CD8-positive, alpha-beta memory T cell (primary cell): ENCODE results near the gene KCNQ2. TPM values are rescaled to one million over a fixed set of nuclear protein-coding genes. Genes with fewer than 3 reads are reported as not detected.

Source experiments
- CTCF ChIA-PET: fragments of 350-600 bp; sonication (Branson Sonifier 250); formaldehyde crosslinking; loops from one replicate; lab custom pipeline; 2021; ENCODE audit warnings: antibody characterized with exemption; lab: Charles Lee
- POLR2A ChIA-PET: fragments of 350-600 bp; sonication (Branson Sonifier 250); formaldehyde crosslinking; loops from one replicate; lab custom pipeline; 2021; ENCODE audit warnings: antibody characterized with exemption; lab: Charles Lee
- DNase-seq, 5 donors: peaks; one replicate each; pipeline versions ENCODE4 v3.0.0 to v3.0.0-alpha.2; 2020 to 2022; ENCODE audit warnings: mixed read lengths in 1 of 5
- H3K27ac ChIP-seq: one replicate; pipeline ENCODE4 v1.7.0; 2013; ENCODE audit warnings: low read depth, mild to moderate bottlenecking, low read length, moderate library complexity
- H3K27me3 ChIP-seq: 2 replicates; pipeline ENCODE4 v1.7.0; 2013; ENCODE audit warnings: low read length, mild to moderate bottlenecking; ENCODE audit not compliant: insufficient read depth, poor library complexity, severe bottlenecking
- H3K36me3 ChIP-seq: 2 replicates; pipeline ENCODE4 v1.7.0; 2013; ENCODE audit warnings: mild to moderate bottlenecking, low read length, moderate library complexity; ENCODE audit not compliant: insufficient read depth
- H3K4me1 ChIP-seq: 2 replicates; pipeline ENCODE4 v1.7.0; 2013; ENCODE audit warnings: mild to moderate bottlenecking, low read length, moderate library complexity; ENCODE audit not compliant: insufficient read depth
- H3K4me3 ChIP-seq: 2 replicates; pipeline ENCODE4 v1.7.0; 2013; ENCODE audit warnings: mild to moderate bottlenecking, low read length
- H3K9me3 ChIP-seq: 2 replicates; pipeline ENCODE4 v1.7.0; 2013; ENCODE audit warnings: mild to moderate bottlenecking, low read length
- H3K27ac Mint-ChIP-seq, 8 donors: one replicate each; pipeline ENCODE4 v1.8.0; 2020 to 2021; ENCODE audit warnings: mixed read lengths in 8 of 8, mild to moderate bottlenecking in 6 of 8, inconsistent platforms in 3 of 8, moderate library complexity in 3 of 8
- H3K27me3 Mint-ChIP-seq, 2 donors: one replicate each; pipeline ENCODE4 v1.8.0; 2020 to 2021; ENCODE audit warnings: mixed read lengths in 2 of 2, mild to moderate bottlenecking in 1 of 2, moderate library complexity in 1 of 2
- H3K36me3 Mint-ChIP-seq, 3 donors: one replicate each; pipeline ENCODE4 v1.8.0; 2020 to 2021; ENCODE audit warnings: mixed read lengths in 3 of 3, inconsistent platforms in 1 of 3, mild to moderate bottlenecking in 1 of 3
- H3K4me1 Mint-ChIP-seq, 3 donors: one replicate each; pipeline ENCODE4 v1.8.0; 2020 to 2021; ENCODE audit warnings: mixed read lengths in 3 of 3, inconsistent platforms in 1 of 3, mild to moderate bottlenecking in 1 of 3
- H3K4me3 Mint-ChIP-seq, 7 donors: one replicate each; pipeline ENCODE4 v1.8.0; 2020 to 2021; ENCODE audit warnings: mixed read lengths in 7 of 7, mild to moderate bottlenecking in 6 of 7, moderate library complexity in 4 of 7, inconsistent platforms in 2 of 7
- H3K9me3 Mint-ChIP-seq, 5 donors: one replicate each; pipeline ENCODE4 v1.8.0; 2020 to 2022; ENCODE audit warnings: mixed read lengths in 5 of 5, mild to moderate bottlenecking in 3 of 5, moderate library complexity in 2 of 5, inconsistent platforms in 1 of 5
- polyA plus RNA-seq: library from polyadenylated mRNA; unstranded; fragments of 300-500 nt; fragmentation: Illumina TruSeq; gene quantifications from one replicate; pipeline ENCODE4 v1.2.3, GENCODE V29; 2021
- total RNA-seq, 2 experiments: library from RNA; stranded (reverse); gene quantifications; one replicate each; pipeline ENCODE4 v1.2.3, GENCODE V29; 2021

KCNQ2 gene
- total and polyA plus RNA-seq, 3 experiments from 2014 or later, result not detected

DNA sequence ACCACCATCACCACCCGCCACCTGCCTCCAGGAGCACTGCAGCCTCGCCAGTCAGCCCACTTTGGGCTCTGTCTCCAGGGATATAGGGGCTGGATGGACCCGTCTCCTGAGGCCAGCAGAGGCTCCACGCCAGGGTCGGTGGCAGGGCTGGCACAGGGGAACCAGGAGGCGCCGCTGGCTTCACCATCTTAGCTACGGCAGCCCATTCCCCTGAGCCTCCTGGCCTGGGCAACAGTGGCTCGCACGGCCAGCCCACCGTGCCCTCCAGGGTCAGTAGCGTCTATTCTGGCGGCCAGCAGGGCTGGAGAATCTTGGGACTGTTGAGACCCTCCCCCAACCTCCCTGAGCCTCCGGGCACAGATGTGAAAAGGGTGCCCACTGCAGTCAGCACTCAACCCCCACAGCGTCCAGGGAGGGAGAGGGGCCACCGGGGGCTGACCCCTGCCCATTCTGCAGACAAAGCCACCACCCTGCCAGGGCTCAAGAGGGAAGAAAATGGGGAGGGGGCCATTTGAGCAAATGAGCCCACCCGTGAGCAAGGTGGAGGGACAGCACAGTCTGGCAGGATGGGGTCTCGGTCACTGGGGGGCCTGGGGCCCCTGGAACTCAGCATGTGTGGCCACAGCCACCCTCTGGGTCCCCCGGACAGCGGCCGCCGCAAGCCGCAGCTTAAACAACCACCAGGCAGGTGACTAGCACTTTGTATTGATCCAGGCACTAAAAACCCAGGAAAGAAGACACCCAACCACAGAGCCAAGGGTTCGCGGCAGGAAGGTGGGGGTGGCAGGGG lies 28.7 kb downstream of the KCNQ2 start:
- Histone ChIP-seq H3K27me3 (no peaks in the 10 kb centered on the region), H3K36me3 (no peaks in the 10 kb centered on the region), H3K27ac (no peak overlapping the region), H3K4me3 (no peak overlapping the region), H3K9me3 (no peaks in the 10 kb centered on the region), H3K4me1 (peaks cover 16% of the 10 kb centered on the region)
- Mint-ChIP-seq H3K27me3 (peaks cover 10% of the 10 kb centered on the region in 2 donors), H3K4me1 (peaks cover 14 to 22% (median 15%) of the 10 kb centered on the region in 3 donors), H3K9me3 (peaks cover 0 to 4% (median 0%) of the 10 kb centered on the region in 5 donors), H3K36me3 (no peaks in the 10 kb centered on the region), H3K27ac (no peak overlapping the region), H3K4me3 (no peak overlapping the region)
- POLR2A ChIA-PET, result no interaction called here
- no peak for DNase-seq
- CTCF ChIA-PET, result no interaction called here

DNA sequence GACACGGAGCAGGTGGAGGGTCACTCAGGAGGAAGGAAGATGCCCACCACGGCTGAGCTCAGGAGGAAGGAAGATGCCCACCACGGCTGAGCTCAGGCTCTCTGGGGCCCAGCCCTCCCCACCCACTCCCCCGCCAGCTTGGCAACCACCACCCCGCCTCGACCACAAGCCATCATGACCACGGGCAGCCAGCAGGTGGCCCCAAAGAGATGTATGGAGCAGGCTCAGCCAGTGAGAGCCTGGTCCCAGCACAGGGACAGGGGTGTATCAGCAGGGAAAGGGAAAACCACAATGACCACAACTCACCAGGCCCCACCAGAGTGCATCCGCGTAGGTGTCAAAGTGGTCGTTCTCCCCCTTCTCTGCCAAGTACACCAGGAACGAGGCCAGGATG lies 30.4 kb downstream of the KCNQ2 start:
- CTCF ChIA-PET, result interaction anchor here (0.8 to 1.7 kb wide), 3 partner anchors 17 to 55 kb away, joined by 3 to 5 read pairs (median 3); no protein-coding TSS in a partner anchor

DNA sequence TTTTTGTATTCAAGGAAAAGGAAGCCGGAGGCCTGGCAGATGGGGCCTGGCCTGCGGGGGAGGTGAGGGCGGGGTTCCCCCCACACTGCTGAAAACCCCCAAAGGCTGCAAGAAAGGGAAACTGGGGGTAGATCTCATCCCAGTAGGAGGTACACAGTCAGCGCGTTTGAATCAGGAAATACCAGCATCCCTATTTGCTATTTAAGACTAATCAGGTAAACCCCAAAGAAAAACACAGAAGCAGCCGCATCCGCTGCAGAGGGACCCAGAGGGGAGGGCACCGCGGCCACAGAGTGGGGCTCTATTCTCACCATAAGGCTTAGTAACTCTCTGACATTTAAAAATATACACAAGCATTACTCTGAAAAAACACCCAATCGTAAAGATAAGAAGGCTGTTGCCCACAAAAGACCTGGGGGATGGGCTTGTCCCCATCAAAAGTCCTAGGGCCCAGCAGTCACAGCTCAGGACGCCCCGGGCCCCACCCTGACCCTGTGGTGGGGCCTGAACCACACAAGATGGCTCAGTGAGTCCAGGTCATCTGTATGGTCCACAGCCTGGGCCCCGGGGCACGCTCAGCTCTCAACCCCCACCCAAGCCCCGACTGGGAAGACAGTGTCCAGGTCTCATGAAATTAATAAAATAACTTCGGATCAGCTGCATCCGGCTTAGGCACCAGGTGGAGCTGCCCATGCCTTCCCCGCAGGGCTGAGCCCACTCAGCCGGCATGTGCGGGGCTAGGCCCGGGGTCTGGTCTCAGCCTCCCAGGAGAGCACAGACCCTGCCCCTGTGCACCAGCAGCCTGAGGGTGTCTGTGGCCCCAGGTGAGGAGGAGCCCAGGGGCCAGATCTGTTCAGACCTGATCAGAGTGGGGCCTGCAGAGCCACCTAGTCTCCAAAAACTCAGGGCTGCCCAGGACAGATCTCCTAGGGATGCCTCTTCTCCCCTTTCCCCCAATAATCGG lies 31.0 kb downstream of the KCNQ2 start:
- Mint-ChIP-seq H3K36me3 (no peaks in the 10 kb centered on the region), H3K27ac (peak overlapping the region in 7 of 8 donors; percentile 22 to 89 (median 81)), H3K27me3 (peaks cover 0 to 6% of the 10 kb centered on the region in 2 donors), H3K9me3 (peaks cover 0 to 4% (median 0%) of the 10 kb centered on the region in 5 donors), H3K4me1 (peaks cover 14 to 22% (median 15%) of the 10 kb centered on the region in 3 donors), H3K4me3 (peak overlapping the region in 6 of 7 donors; percentile 47 to 71 (median 55))
- peak in 3 of 5 donors; percentile 10 to 59 (median 36) for DNase-seq
- ChIA-PET POLR2A (interaction anchor here (0.6 kb wide), 1 partner anchor 20 kb away, joined by 3 read pairs; no protein-coding TSS in a partner anchor), CTCF (interaction anchor here (0.8 to 1.7 kb wide), 3 partner anchors 18 to 56 kb away, joined by 3 to 5 read pairs (median 3); no protein-coding TSS in a partner anchor)
- Histone ChIP-seq H3K36me3 (no peaks in the 10 kb centered on the region), H3K27me3 (no peaks in the 10 kb centered on the region), H3K4me3 (no peak overlapping the region), H3K9me3 (no peaks in the 10 kb centered on the region), H3K4me1 (peaks cover 16% of the 10 kb centered on the region), H3K27ac (no peak overlapping the region)

More for the DNA sequence above, 30.4 kb downstream of the KCNQ2 start:
- peak; percentile 20 to 69 (median 46) for DNase-seq
- Mint-ChIP-seq H3K4me3 (no peak overlapping the region), H3K27ac (peak overlapping the region in 4 of 8 donors; percentile 36 to 72 (median 54)), H3K27me3 (peaks cover 1 to 5% of the 10 kb centered on the region in 2 donors), H3K4me1 (peaks cover 14 to 22% (median 15%) of the 10 kb centered on the region in 3 donors), H3K36me3 (no peaks in the 10 kb centered on the region), H3K9me3 (peaks cover 0 to 4% (median 0%) of the 10 kb centered on the region in 5 donors)
- Histone ChIP-seq H3K36me3 (no peaks in the 10 kb centered on the region), H3K4me3 (no peak overlapping the region), H3K4me1 (peaks cover 16% of the 10 kb centered on the region), H3K27me3 (no peaks in the 10 kb centered on the region), H3K9me3 (no peaks in the 10 kb centered on the region), H3K27ac (no peak overlapping the region)
- POLR2A ChIA-PET, result interaction anchor here (0.6 kb wide), 1 partner anchor 19 kb away, joined by 3 read pairs; no protein-coding TSS in a partner anchor

DNA sequence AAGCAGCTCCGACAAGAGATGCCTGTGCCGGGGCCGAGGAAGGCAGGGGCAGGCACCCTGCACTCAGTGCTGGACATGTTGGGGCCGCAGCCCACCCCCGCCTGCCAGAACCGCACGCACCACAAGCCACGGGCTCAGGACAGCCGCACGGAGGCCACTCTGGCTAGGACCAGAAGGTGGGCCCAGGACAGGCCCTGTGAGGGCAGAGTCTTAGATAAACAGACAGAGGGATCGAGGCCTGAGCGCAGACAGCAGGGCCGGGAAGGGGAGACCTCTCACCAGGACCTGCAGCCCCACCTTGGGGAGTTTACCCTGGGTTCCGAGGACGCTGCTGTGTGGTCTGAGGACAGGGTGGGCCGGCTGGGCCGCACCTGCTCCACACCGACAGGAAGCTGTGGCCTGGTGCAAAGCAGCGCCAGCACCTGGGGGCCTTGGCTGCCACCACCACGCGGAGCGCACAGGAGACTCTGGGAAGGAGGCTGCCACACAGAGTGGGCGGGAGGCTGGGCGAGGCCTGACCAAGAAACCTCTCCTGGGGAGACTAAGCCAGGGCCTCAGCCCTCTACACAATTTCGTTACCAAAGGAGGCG lies 32.0 kb downstream of the KCNQ2 start:
- CTCF ChIA-PET, result no interaction called here
- DNase-seq, result no peak
- H3K9me3 Mint-ChIP-seq, result peaks cover 0 to 4% (median 0%) of the 10 kb centered on the region in 5 donors
- Histone ChIP-seq H3K27me3 (no peaks in the 10 kb centered on the region), H3K36me3 (no peaks in the 10 kb centered on the region), H3K27ac (no peak overlapping the region), H3K4me1 (peaks cover 16% of the 10 kb centered on the region), H3K4me3 (no peak overlapping the region), H3K9me3 (no peaks in the 10 kb centered on the region)
- POLR2A ChIA-PET, result no interaction called here
- no peaks in the 10 kb centered on the region for H3K36me3 Mint-ChIP-seq
- no peak overlapping the region for H3K4me3 Mint-ChIP-seq
- peaks cover 14 to 22% (median 15%) of the 10 kb centered on the region in 3 donors for H3K4me1 Mint-ChIP-seq
- H3K27ac Mint-ChIP-seq, result no peak overlapping the region
- peaks cover 0 to 6% of the 10 kb centered on the region in 2 donors for H3K27me3 Mint-ChIP-seq

DNA sequence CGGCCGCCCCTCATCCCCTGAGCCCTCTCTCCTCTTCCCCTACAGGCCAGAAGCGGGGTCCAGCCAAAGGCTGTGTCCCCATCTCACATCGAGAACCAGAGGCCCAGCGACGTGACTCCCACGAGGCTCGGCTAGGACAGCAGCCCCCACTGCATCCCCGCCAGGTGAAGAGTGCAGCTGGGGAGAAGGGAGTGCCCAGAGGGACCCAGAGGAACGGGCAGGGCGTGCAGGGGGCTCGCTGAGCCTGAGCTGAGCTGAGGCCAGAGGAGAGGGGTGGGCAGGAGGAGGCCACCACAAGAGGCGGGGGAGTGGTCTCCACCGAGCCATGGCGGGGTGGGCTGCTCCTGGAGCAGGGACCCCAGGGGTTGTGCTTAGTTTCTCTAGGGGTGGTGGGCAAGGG lies 32.6 kb downstream of the KCNQ2 start:
- Histone ChIP-seq H3K27ac (no peak overlapping the region), H3K27me3 (no peaks in the 10 kb centered on the region), H3K4me1 (peaks cover 16% of the 10 kb centered on the region), H3K9me3 (no peaks in the 10 kb centered on the region), H3K4me3 (no peak overlapping the region), H3K36me3 (no peaks in the 10 kb centered on the region)
- Mint-ChIP-seq H3K4me1 (peaks cover 15 to 25% (median 17%) of the 10 kb centered on the region in 3 donors), H3K27me3 (peaks cover 0 to 6% of the 10 kb centered on the region in 2 donors), H3K4me3 (no peak overlapping the region), H3K9me3 (peaks cover 0 to 4% (median 0%) of the 10 kb centered on the region in 5 donors), H3K36me3 (no peaks in the 10 kb centered on the region), H3K27ac (no peak overlapping the region)
- DNase-seq, result no peak
- CTCF ChIA-PET, result no interaction called here
- POLR2A ChIA-PET, result interaction anchor here (0.5 kb wide), 1 partner anchor 427 kb away, joined by 5 read pairs; no protein-coding TSS in a partner anchor

DNA sequence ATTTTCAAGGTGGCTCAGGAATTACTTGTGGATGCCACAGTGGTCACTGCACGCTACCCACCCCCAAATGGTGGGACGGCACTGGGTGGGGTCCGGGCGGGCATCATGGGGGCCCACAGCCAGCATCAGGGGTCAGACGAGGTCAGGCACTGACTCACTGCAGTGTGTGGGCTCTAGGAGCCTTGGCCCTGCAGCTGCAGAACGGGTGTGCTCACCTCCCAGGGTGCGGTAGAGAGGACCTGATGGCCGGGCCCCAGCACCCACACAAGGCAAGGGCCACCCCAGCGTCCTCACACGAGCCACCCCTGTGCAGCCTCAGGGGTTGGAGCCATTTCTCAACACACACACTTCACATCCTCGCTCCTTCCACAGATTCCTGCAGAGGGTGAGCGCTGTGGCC lies 34.3 kb downstream of the KCNQ2 start:
- H3K4me3 ChIP-seq, result no peak overlapping the region
- H3K9me3 ChIP-seq, result no peaks in the 10 kb centered on the region
- Mint-ChIP-seq H3K27me3 (peaks cover 0 to 6% of the 10 kb centered on the region in 2 donors), H3K27ac (no peak overlapping the region), H3K9me3 (peaks cover 0 to 3% (median 0%) of the 10 kb centered on the region in 5 donors), H3K4me3 (no peak overlapping the region), H3K4me1 (peaks cover 19 to 32% (median 27%) of the 10 kb centered on the region in 3 donors), H3K36me3 (no peaks in the 10 kb centered on the region)
- DNase-seq, result no peak
- no peaks in the 10 kb centered on the region for H3K36me3 ChIP-seq
- POLR2A ChIA-PET, result no interaction called here
- H3K27me3 ChIP-seq, result no peaks in the 10 kb centered on the region
- peaks cover 24% of the 10 kb centered on the region for H3K4me1 ChIP-seq
- CTCF ChIA-PET, result no interaction called here
- no peak overlapping the region for H3K27ac ChIP-seq

DNA sequence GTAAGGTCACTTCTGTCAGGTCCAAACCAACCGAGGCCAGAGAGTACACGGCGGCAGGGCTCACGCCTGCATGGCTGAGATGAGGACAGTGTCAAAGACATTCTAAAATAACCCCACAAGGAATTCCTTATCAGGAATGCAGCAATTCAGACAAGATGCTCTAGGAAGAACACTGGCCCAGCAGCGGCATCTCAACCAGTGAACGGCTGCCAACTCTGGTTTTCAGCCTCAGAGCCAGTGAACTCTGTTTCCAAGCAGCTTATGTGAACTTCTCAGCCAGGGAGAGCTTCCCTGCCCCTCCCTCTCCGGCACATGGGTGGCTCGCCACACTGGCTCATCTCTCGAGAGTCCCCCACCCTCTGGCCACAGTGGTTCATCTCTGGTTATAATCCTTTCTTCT lies 36.9 kb downstream of the KCNQ2 start:
- H3K27me3 Mint-ChIP-seq, result peaks cover 0 to 6% of the 10 kb centered on the region in 2 donors
- no peaks in the 10 kb centered on the region for H3K9me3 ChIP-seq
- peaks cover 8% of the 10 kb centered on the region for H3K4me1 ChIP-seq
- peak overlapping the region in 1 of 7 donors; percentile 28 for H3K4me3 Mint-ChIP-seq
- no peaks in the 10 kb centered on the region for H3K9me3 Mint-ChIP-seq
- no peak overlapping the region for H3K27ac ChIP-seq
- H3K36me3 Mint-ChIP-seq, result no peaks in the 10 kb centered on the region
- H3K27ac Mint-ChIP-seq, result no peak overlapping the region
- H3K27me3 ChIP-seq, result no peaks in the 10 kb centered on the region
- no peaks in the 10 kb centered on the region for H3K36me3 ChIP-seq
- CTCF ChIA-PET, result no interaction called here
- H3K4me3 ChIP-seq, result no peak overlapping the region
- no peak for DNase-seq
- peaks cover 6 to 13% (median 10%) of the 10 kb centered on the region in 3 donors for H3K4me1 Mint-ChIP-seq
- POLR2A ChIA-PET, result interaction anchor here (0.6 kb wide), 1 partner anchor 33 kb away, joined by 3 read pairs; no protein-coding TSS in a partner anchor
